PC-3 (cell line): Measurements from ENCODE around the gene DPEP2NB.

Experiments
- EZH2 ChIP-seq: fragments of 300-600 bp; sonication (generic); IDR thresholded peaks from one replicate; pipeline ENCODE4 v1.6.1; 2017; ENCODE audit warnings: antibody characterized with exemption, mild to moderate bottlenecking, low read length; ENCODE audit not compliant: unreplicated experiment
- TF ChIP-seq, protein P1 (sequence below): fragments of 300-600 bp; sonication (generic); conservative IDR thresholded peaks from 2 replicates; pipeline ENCODE4 v1.5.1; 2017; ENCODE audit warnings: antibody characterized with exemption, low read depth, mild to moderate bottlenecking, low read length

DNA sequence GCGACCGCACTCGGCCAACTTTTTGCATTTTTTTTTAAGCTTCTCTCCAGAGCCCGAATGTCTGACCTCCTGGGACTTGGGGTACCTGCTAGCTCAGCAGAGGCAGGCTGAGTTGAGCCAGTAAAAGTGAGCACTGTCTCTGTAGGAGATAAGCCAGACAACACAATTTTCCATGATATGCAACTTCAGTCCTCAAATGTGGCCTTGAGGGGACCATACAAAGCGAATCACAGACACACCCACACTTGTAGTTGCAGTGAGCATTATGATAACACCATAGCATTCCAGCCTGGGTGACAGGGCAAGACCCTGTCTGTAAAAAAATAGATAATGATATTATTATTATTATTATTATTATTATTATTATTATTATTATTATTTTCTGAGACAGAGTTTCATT, 19.0 kb downstream of the DPEP2NB start:
- no peak for TF ChIP-seq EZH2
- TF ChIP-seq, protein P1, sequence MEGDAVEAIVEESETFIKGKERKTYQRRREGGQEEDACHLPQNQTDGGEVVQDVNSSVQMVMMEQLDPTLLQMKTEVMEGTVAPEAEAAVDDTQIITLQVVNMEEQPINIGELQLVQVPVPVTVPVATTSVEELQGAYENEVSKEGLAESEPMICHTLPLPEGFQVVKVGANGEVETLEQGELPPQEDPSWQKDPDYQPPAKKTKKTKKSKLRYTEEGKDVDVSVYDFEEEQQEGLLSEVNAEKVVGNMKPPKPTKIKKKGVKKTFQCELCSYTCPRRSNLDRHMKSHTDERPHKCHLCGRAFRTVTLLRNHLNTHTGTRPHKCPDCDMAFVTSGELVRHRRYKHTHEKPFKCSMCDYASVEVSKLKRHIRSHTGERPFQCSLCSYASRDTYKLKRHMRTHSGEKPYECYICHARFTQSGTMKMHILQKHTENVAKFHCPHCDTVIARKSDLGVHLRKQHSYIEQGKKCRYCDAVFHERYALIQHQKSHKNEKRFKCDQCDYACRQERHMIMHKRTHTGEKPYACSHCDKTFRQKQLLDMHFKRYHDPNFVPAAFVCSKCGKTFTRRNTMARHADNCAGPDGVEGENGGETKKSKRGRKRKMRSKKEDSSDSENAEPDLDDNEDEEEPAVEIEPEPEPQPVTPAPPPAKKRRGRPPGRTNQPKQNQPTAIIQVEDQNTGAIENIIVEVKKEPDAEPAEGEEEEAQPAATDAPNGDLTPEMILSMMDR: no peak
